ENCODE results near the gene SLC5A5. TPM values are rescaled to one million over a fixed set of nuclear protein-coding genes. Genes with fewer than 3 reads are reported as not detected.

SLC5A5 gene
- total RNA-seq, 1 donor from 2014 or later = 0.18 TPM

DNA sequence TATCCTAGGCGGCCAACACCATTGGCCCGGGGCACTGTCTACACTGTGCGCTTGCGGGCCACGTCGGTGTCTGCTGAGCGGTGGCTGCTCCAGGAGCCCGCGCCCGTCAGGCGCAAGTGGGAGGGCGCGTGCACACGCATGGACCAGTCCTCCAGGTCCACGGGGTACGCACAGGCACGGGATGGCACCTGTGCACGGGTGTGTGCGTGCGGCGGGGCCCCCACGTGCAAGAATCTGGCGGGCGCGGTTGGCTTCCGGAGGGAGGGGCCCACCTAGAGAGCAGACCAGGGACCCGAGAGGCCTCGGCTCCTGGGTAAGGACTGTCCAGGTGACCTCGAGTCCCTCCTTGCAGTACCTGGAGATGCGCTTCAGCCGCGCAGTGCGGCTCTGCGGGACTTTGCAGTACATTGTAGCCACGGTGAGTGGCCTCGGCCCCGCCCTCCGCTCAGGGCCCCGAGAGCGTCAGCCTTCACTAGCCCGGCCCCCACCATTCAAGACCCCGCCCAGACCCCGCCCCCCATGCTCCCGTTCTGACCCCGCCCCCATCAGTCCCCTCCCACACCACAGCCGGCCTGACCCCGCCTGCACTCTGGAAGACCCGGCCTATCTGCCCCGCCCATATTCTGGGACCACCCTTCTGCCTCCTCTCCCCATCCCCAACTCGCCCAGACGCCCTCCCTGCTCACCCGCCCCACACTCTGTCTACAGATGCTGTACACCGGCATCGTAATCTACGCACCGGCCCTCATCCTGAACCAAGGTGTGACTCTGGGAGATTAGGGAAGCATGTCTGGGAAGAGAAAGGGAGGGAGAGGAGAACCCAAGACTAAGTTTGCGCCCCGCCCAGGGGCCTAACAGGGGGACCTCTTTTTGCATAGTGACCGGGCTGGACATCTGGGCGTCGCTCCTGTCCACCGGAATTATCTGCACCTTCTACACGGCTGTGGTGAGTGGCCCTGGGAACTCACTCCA lies 2.3 kb downstream of the SLC5A5 start:
- Histone ChIP-seq H3K36me3 (no peaks in the 10 kb centered on the region), H3K9me3 (no peaks in the 10 kb centered on the region), H3K4me1 (peaks cover 26% of the 10 kb centered on the region), H3K27ac (no peak overlapping the region), H3K27me3 (ENCODE audit: low read depth) (peaks cover 57% of the 10 kb centered on the region), H3K4me3 (peak overlapping the region; percentile 37)
- intact Hi-C loops (cut with DNase I) = no loop called here
- DNase-seq = peak; percentile 63
- ATAC-seq = peak; percentile 73 to 77
- TF ChIP-seq, protein P1, sequence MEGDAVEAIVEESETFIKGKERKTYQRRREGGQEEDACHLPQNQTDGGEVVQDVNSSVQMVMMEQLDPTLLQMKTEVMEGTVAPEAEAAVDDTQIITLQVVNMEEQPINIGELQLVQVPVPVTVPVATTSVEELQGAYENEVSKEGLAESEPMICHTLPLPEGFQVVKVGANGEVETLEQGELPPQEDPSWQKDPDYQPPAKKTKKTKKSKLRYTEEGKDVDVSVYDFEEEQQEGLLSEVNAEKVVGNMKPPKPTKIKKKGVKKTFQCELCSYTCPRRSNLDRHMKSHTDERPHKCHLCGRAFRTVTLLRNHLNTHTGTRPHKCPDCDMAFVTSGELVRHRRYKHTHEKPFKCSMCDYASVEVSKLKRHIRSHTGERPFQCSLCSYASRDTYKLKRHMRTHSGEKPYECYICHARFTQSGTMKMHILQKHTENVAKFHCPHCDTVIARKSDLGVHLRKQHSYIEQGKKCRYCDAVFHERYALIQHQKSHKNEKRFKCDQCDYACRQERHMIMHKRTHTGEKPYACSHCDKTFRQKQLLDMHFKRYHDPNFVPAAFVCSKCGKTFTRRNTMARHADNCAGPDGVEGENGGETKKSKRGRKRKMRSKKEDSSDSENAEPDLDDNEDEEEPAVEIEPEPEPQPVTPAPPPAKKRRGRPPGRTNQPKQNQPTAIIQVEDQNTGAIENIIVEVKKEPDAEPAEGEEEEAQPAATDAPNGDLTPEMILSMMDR (IDR thresholded peaks at IDR 0.05) = no peak

DNA sequence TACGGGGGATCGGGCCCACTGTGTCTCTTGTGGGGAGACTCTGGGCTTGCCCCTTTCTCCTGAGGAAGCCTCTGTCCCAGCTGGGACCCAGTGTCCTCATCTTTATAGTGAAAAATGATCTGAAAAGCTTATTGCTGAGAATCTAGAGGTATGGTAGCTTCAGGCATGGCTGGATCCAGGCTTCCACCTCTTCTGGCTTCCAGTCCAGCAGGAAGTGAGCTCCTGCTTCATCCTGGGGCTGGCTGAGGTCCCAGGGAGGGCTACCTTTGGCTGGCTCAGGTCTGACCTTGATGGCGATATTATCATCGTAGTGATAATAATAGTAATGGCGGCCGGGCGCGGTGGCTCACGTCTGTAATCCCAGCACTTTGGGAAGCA lies 3.0 kb downstream of the SLC5A5 start:
- Histone ChIP-seq H3K9me3 (no peaks in the 10 kb centered on the region), H3K36me3 (no peaks in the 10 kb centered on the region), H3K4me3 (no peak overlapping the region), H3K27ac (no peak overlapping the region), H3K4me1 (peaks cover 26% of the 10 kb centered on the region), H3K27me3 (ENCODE audit: low read depth) (peaks cover 50% of the 10 kb centered on the region)
- no peak for ATAC-seq
- TF ChIP-seq, protein P1 (IDR thresholded peaks at IDR 0.05) = no peak
- intact Hi-C loops (cut with DNase I) = no loop called here
- no peak for DNase-seq

DNA sequence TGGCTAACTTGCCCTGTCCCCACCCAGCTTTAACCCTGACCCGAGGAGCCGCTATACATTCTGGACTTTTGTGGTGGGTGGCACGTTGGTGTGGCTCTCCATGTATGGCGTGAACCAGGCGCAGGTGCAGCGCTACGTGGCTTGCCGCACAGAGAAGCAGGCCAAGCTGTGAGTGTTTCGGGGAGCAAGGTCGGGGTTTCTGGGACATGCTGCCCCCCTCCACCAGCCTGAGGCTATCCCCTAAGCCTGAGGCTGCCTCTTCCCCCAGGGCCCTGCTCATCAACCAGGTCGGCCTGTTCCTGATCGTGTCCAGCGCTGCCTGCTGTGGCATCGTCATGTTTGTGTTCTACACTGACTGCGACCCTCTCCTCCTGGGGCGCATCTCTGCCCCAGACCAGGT lies 6.0 kb downstream of the SLC5A5 start:
- H3K4me3 ChIP-seq = no peak overlapping the region
- no peaks in the 10 kb centered on the region for H3K36me3 ChIP-seq
- intact Hi-C loops (cut with DNase I) = no loop called here
- DNase-seq = no peak
- ATAC-seq = no peak
- TF ChIP-seq, protein P1 (IDR thresholded peaks at IDR 0.05) = no peak
- H3K27me3 ChIP-seq (ENCODE audit: low read depth) = peaks cover 20% of the 10 kb centered on the region
- no peaks in the 10 kb centered on the region for H3K9me3 ChIP-seq
- peaks cover 14% of the 10 kb centered on the region for H3K4me1 ChIP-seq
- no peak overlapping the region for H3K27ac ChIP-seq

DNA sequence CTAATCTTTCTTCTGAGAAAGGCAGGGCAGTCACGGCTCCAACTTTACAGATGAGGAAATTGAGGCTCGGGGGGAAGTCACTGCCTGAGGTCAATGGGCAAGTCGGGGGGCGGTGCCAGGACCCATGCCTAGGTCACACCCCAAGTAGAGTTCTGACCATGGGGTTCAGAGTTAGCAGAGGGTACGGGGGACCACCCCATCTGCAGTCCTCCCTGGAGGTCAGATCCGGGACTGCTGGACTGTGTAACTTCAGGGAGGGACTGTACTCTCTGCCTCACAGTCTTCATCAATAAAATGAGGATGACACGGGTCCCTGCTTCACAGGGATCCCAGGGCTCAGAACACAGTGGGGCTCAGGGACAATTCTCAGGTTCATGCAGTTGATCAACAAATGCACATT lies 7.7 kb downstream of the SLC5A5 start:
- DNase-seq (no peak), ATAC-seq (no peak)
- peaks cover 3% of the 10 kb centered on the region for H3K27me3 ChIP-seq (ENCODE audit: low read depth)
- TF ChIP-seq, protein P1 (IDR thresholded peaks at IDR 0.05) = no peak
- intact Hi-C loops (cut with DNase I) = no loop called here
- H3K36me3 ChIP-seq = no peaks in the 10 kb centered on the region
- H3K9me3 ChIP-seq = no peaks in the 10 kb centered on the region
- no peaks in the 10 kb centered on the region for H3K4me1 ChIP-seq
- no peak overlapping the region for H3K4me3 ChIP-seq
- no peak overlapping the region for H3K27ac ChIP-seq

DNA sequence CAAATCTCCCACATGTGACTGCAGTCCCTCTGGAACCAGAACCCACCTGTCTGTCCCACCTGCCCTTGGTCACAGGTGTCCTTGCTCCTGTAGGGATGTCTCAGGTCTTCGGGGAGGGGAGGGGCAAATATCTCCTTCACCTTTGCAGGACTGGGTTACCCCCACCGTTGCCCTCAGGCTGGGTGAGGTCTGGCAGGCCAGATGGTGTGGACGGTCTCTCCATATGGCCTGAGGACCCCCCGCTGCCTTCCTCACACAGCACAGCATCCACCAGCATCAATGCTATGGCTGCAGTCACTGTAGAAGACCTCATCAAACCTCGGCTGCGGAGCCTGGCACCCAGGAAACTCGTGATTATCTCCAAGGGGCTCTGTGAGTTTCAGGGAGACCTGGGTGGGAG lies 10.0 kb downstream of the SLC5A5 start:
- ATAC-seq = no peak
- Histone ChIP-seq H3K4me3 (no peak overlapping the region), H3K27ac (no peak overlapping the region), H3K27me3 (ENCODE audit: low read depth) (no peaks in the 10 kb centered on the region), H3K36me3 (no peaks in the 10 kb centered on the region), H3K9me3 (no peaks in the 10 kb centered on the region), H3K4me1 (no peaks in the 10 kb centered on the region)
- intact Hi-C loops (cut with DNase I) = no loop called here
- DNase-seq = no peak
- TF ChIP-seq, protein P1 (IDR thresholded peaks at IDR 0.05) = no peak

Data from lower lobe of right lung (tissue), 2 donors.